ENCODE measurements around the gene ADNP.

- TF ChIP-seq, protein P1, sequence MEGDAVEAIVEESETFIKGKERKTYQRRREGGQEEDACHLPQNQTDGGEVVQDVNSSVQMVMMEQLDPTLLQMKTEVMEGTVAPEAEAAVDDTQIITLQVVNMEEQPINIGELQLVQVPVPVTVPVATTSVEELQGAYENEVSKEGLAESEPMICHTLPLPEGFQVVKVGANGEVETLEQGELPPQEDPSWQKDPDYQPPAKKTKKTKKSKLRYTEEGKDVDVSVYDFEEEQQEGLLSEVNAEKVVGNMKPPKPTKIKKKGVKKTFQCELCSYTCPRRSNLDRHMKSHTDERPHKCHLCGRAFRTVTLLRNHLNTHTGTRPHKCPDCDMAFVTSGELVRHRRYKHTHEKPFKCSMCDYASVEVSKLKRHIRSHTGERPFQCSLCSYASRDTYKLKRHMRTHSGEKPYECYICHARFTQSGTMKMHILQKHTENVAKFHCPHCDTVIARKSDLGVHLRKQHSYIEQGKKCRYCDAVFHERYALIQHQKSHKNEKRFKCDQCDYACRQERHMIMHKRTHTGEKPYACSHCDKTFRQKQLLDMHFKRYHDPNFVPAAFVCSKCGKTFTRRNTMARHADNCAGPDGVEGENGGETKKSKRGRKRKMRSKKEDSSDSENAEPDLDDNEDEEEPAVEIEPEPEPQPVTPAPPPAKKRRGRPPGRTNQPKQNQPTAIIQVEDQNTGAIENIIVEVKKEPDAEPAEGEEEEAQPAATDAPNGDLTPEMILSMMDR (IDR thresholded peaks at IDR 0.05), result no peak
- TF ChIP-seq EZH2 (IDR thresholded peaks at IDR 0.05; ENCODE audit: borderline replicate concordance, insufficient read depth, low read depth, low read length, poor library complexity, severe bottlenecking), result no peak
These were observed 1.5 kb upstream of the ADNP start for GRCh38 chr20:50932691-50933280.

Measured in B cell (primary cell).